Activated T-helper 1 cell treated with anti-CD3 and anti-CD28 coated beads, Interleukin-12 subunit alpha, Interleukin-12 subunit beta, Interleukin-2, Interleukin-4 antibody, amounts not matched to agents 30 ng/mL and 10 ng/mL and 1 ng/mL, durations not matched to agents 14 hours and 24 hours and 36 hours (primary cell): ENCODE measurements around the gene SPANXD. TPM values are rescaled to one million over a fixed set of nuclear protein-coding genes. Genes with fewer than 3 reads are reported as not detected.

Experiments used
- total RNA-seq: library from RNA; stranded (reverse); gene quantifications from 2 replicates; pipeline ENCODE4 v1.2.3, GENCODE V29; 2022

SPANXD gene
- total RNA-seq, 1 donor from 2014 or later = not detected

Other genes with a start within 250 kb of the SPANXD start
- gene SPANXA1, start 114.0 kb downstream of the SPANXD start, total RNA-seq = not detected in 2 replicates
- not detected in 2 replicates for gene SPANXA2, start 109.0 kb downstream of the SPANXD start, total RNA-seq
- not detected in 2 replicates for gene MAGEC3, start 139.6 kb upstream of the SPANXD start, total RNA-seq
- gene MAGEC1, start 205.2 kb upstream of the SPANXD start, total RNA-seq = not detected in 2 replicates